Adrenal gland (tissue), 12 donors: Measurements from ENCODE around the gene S100A11. TPM values are rescaled to one million over a fixed set of nuclear protein-coding genes. Genes with fewer than 3 reads are reported as not detected.

Experiments used
- DNase-seq, 7 donors: peaks; one replicate each; pipeline ENCODE4 v3.0.0-alpha.2; 2019 to 2020
- H3K27ac ChIP-seq, 5 donors: fragments of 200-600 bp; sonication (generic) in 4 of 5; 1 replicate in 3 of 5; 2 replicates in 2 of 5; pipeline versions ENCODE4 v1.5.1 to v1.8.0; 2016 to 2020; ENCODE audit warnings: mild to moderate bottlenecking in 1 of 5
- H3K27me3 ChIP-seq: fragments of 200-600 bp; 2 replicates; pipeline ENCODE4 v1.8.0; 2021
- H3K36me3 ChIP-seq, 2 donors: fragments of 200-600 bp; replicated peaks in 1 of 2; 1 replicate in 1 of 2; 2 replicates in 1 of 2; pipeline versions ENCODE4 v1.5.1 to v1.8.0; 2018 to 2022
- H3K4me1 ChIP-seq, 2 donors: fragments of 200-600 bp; replicated peaks in 1 of 2; 1 replicate in 1 of 2; 2 replicates in 1 of 2; pipeline versions ENCODE4 v1.5.1 to v1.8.0; 2018 to 2021
- H3K4me3 ChIP-seq, 4 donors: fragments of 200-600 bp; sonication (generic) in 3 of 4; one replicate each; pipeline ENCODE4 v1.5.1; 2016 to 2018
- H3K9me3 ChIP-seq, 3 donors: fragments of 200-600 bp; sonication (generic) in 1 of 3; replicated peaks in 1 of 3; 1 replicate in 2 of 3; 2 replicates in 1 of 3; pipeline versions ENCODE4 v1.5.1 to v1.8.0; 2016 to 2021
- POLR2A ChIP-seq, 2 donors: fragments of 450-650 bp; IDR thresholded peaks; one replicate each; pipeline ENCODE4 v1.6.1; 2017; ENCODE audit warnings: antibody characterized with exemption in 2 of 2, mild to moderate bottlenecking in 2 of 2, moderate library complexity in 1 of 2
- WGBS, 4 donors: extraction: QIAGEN DNeasy Blood & Tissue Kit in 2 of 4; methylation state at CpG; one replicate each; pipeline versions ENCODE4 v1.1.5 to v1.1.7; 2013 to 2017; 5-methylcytosine and 5-hydroxymethylcytosine counted together
- intact Hi-C, 2 donors: fragments of 100-400 bp; cut with DNase I; formaldehyde crosslinking; loops; one replicate each; pipeline versions ENCODE4 v1.14.1 to v1.15.0; 2022 to 2023
- polyA plus RNA-seq, 3 donors: library from polyadenylated mRNA; stranded (reverse); fragments of 200-250 nt in 2 of 3; fragments of 350-450 nt in 1 of 3; fragmentation: Illumina TruSeq in 1 of 3; extraction: RNeasy Lipid Tissue Mini Kit (QIAGEN cat#74804) in 1 of 3; gene quantifications; one replicate each; pipeline ENCODE4 v1.2.3, GENCODE V29; 2013 to 2014
- total RNA-seq, 9 donors: library from RNA; depleted of rRNA in 4 of 9; stranded (reverse); fragments of >200 nt in 4 of 9; fragments of 120-200 nt in 1 of 9; fragmentation: NEBNext Ultra II Directional in 1 of 9; extraction: Animal tissue kit (Norgen Biotek cat#: 25700) in 1 of 9; gene quantifications; one replicate each; pipeline versions ENCODE4 v1.1.0 to v1.2.4, GENCODE V29; 2013 to 2023
- TF ChIP-seq, protein P1 (sequence below), 6 experiments: fragments of 450-650 bp in 4 of 6; fragments of 200-600 bp in 2 of 6; sonication (generic) in 1 of 6; IDR thresholded peaks; 1 replicate in 5 of 6; 2 replicates in 1 of 6; pipeline versions ENCODE4 v1.5.1 to v1.8.0; 2016 to 2021; ENCODE audit warnings: antibody characterized with exemption in 6 of 6, mild to moderate bottlenecking in 2 of 6, moderate library complexity in 1 of 6
- donor health status: healthy with polysubstance abuse.
- donor health status: Bipolar disorder and iron deficiency.
- donor health status: DM: yes; HTN: yes; CAD: no.
- donor health status: DM: no; HTN: no; CAD: no.
- donor health status: DM: no; HTN: no; CAD: no.
- donor health status: DM: yes; HTN: yes; CAD: no.

Gene S100A11
- total and polyA plus RNA-seq, 12 donors: 66.8 to 1,160 (median 156) TPM

DNA sequence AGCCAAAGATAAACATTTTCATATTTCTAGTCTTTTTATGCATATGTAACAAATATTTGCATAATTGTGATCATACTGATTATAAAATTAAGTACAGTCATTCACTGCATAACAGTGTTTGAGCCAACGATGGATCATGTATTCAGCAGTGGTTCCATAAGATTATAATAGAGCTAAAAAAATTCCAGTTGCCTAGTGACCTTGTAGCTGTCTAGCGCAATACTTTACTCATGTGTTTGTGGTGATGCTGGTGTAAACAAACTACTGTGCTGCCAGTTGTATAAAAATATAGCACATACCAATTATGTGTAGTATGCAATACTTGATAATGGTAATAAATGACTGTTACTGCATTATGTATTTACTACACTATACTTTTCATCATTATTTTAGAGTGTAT lies 41.0 kb downstream of the S100A11 start:
- DNase-seq: no peak
- no peaks in the 10 kb centered on the region for H3K9me3 ChIP-seq
- no peaks in the 10 kb centered on the region for H3K36me3 ChIP-seq
- peak overlapping the region in 1 of 5 donors; percentile 4 for H3K27ac ChIP-seq
- intact Hi-C loops: loop anchor here in 1 of 2 donors (5.0 kb wide), 1 partner anchor 63 kb away; no protein-coding TSS in a partner anchor
- TF ChIP-seq, protein P1, sequence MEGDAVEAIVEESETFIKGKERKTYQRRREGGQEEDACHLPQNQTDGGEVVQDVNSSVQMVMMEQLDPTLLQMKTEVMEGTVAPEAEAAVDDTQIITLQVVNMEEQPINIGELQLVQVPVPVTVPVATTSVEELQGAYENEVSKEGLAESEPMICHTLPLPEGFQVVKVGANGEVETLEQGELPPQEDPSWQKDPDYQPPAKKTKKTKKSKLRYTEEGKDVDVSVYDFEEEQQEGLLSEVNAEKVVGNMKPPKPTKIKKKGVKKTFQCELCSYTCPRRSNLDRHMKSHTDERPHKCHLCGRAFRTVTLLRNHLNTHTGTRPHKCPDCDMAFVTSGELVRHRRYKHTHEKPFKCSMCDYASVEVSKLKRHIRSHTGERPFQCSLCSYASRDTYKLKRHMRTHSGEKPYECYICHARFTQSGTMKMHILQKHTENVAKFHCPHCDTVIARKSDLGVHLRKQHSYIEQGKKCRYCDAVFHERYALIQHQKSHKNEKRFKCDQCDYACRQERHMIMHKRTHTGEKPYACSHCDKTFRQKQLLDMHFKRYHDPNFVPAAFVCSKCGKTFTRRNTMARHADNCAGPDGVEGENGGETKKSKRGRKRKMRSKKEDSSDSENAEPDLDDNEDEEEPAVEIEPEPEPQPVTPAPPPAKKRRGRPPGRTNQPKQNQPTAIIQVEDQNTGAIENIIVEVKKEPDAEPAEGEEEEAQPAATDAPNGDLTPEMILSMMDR (IDR thresholded peaks at IDR 0.05): no peak
- no peak for TF ChIP-seq POLR2A (IDR thresholded peaks at IDR 0.05)
- no peak overlapping the region for H3K4me3 ChIP-seq
- no peaks in the 10 kb centered on the region for H3K27me3 ChIP-seq
- peaks cover 17 to 40% of the 10 kb centered on the region in 2 donors for H3K4me1 ChIP-seq
- WGBS, 4 donors: 50 to 54% (median 52%) methylated on average over 2 of the region's 2 CpGs

DNA sequence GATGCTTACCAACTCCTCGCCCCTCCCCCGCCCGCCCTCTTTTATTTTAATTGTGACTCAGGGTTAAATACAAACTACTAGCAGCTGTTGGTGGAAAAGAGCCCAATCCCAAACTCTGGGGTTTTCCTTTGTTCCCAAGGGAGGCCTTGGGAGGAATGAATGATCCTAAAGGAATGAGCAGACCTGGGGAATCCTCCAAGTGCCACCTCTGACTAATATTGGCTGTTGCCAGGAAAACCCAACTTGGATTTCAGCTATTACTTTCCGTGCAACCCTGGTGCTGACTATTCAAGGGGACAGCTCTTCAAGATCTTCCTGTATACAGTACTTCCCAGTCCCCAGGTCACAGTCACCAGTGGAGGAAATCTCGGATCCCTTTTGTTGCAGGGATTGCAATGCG lies 41.8 kb downstream of the S100A11 start:
- TF ChIP-seq, protein P1 (IDR thresholded peaks at IDR 0.05): no peak
- no peak for TF ChIP-seq POLR2A (IDR thresholded peaks at IDR 0.05)
- peak; percentile 47 to 75 (median 61) for DNase-seq
- Histone ChIP-seq H3K9me3 (no peaks in the 10 kb centered on the region), H3K4me1 (peaks cover 23 to 48% of the 10 kb centered on the region in 2 donors), H3K27me3 (no peaks in the 10 kb centered on the region), H3K36me3 (no peaks in the 10 kb centered on the region), H3K27ac (peak overlapping the region in 4 of 5 donors; percentile 20 to 85 (median 61)), H3K4me3 (no peak overlapping the region)
- WGBS, 4 donors: 46 to 63% (median 51%) methylated on average over 6 of the region's 6 CpGs
- intact Hi-C loops: loop anchor here in 1 of 2 donors (5.0 kb wide), 1 partner anchor 63 kb away; no protein-coding TSS in a partner anchor

DNA sequence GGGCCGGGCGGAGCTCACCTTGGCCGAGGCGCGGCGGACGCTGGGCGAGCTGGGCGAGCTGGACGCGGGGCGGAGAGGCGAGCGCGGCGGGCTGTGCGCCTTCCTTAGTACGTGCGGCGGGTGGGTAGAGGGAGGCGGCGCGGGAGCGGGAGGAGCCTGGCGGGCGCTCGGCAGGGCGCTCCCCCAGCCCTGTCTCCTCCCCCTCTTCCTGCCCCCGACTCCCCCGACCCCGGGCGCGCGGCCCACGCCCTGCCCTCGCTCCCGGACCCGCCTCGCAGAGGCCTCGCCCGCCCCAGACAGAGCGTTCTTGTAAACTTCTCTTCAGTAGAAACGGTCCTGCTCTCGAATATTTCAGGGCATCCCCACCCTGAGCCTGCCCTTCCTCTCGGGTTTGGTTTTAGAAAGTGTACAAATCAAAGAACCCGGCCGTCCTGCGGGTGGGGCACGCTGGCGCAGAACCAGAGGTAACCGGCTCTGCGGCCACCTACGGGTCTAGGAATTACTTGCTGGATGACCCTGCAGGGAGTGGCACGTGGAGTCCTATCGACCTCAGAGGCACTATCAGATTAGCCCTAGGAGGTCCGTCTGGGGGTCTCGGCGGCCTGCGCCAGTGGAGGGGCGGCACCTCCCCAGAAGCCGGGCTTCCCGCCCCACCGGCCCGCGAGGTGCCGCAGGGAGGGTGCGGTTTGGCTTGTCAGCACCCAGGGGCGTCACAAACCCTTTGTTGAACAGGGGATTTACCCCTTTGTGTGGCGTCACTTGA lies 42.9 kb downstream of the S100A11 start, which contains the start of gene S100A10:
S100A10 (minus strand) TSS at position 126 of the 763 bp plus-strand sequence. CDS start 7,629 bp downstream, outside the sequence.
- intact Hi-C loops: no loop called here
- DNase-seq: peak; percentile 73 to 81 (median 78)
- no peaks in the 10 kb centered on the region for H3K9me3 ChIP-seq
- H3K27ac ChIP-seq: peak within 1 kb of the TSS; percentile 70 to 85 (median 80)
- peaks cover 33 to 58% of the 10 kb centered on the region in 2 donors for H3K4me1 ChIP-seq
- peak; percentile 50 to 71 for TF ChIP-seq POLR2A (IDR thresholded peaks at IDR 0.05)
- TF ChIP-seq, protein P1 (IDR thresholded peaks at IDR 0.05): no peak
- no peaks in the 10 kb centered on the region for H3K36me3 ChIP-seq
- H3K4me3 ChIP-seq: peak within 1 kb of the TSS; percentile 53 to 76 (median 69)
- no peaks in the 10 kb centered on the region for H3K27me3 ChIP-seq
- WGBS, 4 donors: 0 to 6% (median 3%) methylated on average over 17 to 69 of the region's 69 CpGs

DNA sequence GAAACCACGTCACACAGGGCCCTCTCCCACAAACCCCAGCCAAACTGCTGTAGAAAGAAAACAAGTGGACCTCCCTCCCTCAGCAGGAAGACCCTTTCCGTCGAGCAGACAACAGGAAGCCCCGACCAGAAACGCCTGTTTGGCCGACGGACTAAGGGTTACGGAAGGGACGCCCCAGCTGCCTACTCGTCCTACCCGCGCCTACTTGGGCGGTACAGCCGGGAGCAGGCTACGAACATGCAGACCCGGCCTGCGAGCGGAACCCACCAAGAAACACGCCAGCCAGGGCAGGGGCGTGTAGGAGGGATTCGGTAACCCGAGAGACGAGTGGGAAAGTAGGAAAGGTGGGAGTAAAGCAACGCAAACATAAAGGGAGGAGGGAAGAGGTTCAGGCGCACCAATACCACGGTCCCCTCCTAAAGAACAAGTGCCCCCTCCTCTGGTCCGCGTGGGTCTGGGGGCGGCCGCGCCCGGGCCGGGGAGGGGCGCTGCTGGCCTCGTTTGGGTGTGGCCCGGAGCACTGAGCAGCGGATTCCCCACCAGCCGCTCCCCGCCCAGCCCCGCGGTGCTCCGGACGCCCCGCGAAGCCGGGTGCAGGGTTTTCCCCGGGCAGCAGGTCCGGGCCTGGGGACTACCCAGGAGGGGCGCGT lies 43.6 kb downstream of the S100A11 start:
- Histone ChIP-seq H3K36me3 (no peaks in the 10 kb centered on the region), H3K9me3 (no peaks in the 10 kb centered on the region), H3K4me3 (peak overlapping the region; percentile 53 to 76 (median 69)), H3K4me1 (peaks cover 40 to 65% of the 10 kb centered on the region in 2 donors), H3K27ac (peak overlapping the region; percentile 70 to 85 (median 80)), H3K27me3 (no peaks in the 10 kb centered on the region)
- intact Hi-C loops: no loop called here
- TF ChIP-seq POLR2A (IDR thresholded peaks at IDR 0.05): no peak
- TF ChIP-seq, protein P1 (IDR thresholded peaks at IDR 0.05): no peak
- 6 to 21% (median 15%) methylated on average over 26 to 50 of the region's 50 CpGs for WGBS, 4 donors
- peak; percentile 40 to 59 (median 46) for DNase-seq
